Osteocyte (in vitro differentiated cells): ENCODE results near the gene ST6GALNAC2. TPM values are rescaled to one million over a fixed set of nuclear protein-coding genes. Genes with fewer than 3 reads are reported as not detected.

Experiments
- DNase-seq: peaks from one replicate; pipeline ENCODE4 v3.0.0; 2021; ENCODE audit warnings: mixed read lengths; ENCODE audit not compliant: unreplicated experiment; ENCODE audit errors: extremely low spot score
- H3K27ac Mint-ChIP-seq: one replicate; pipeline ENCODE4 v1.8.0; 2021; ENCODE audit warnings: mild to moderate bottlenecking, mixed read lengths; ENCODE audit not compliant: unreplicated experiment
- H3K27me3 Mint-ChIP-seq: one replicate; pipeline ENCODE4 v1.8.0; 2021; ENCODE audit warnings: mixed read lengths; ENCODE audit not compliant: unreplicated experiment
- H3K36me3 Mint-ChIP-seq: one replicate; pipeline ENCODE4 v1.8.0; 2021; ENCODE audit warnings: mixed read lengths; ENCODE audit not compliant: unreplicated experiment
- H3K4me1 Mint-ChIP-seq: one replicate; pipeline ENCODE4 v1.8.0; 2021; ENCODE audit warnings: mixed read lengths; ENCODE audit not compliant: unreplicated experiment
- H3K4me3 Mint-ChIP-seq: one replicate; pipeline ENCODE4 v1.8.0; 2021; ENCODE audit warnings: mild to moderate bottlenecking, moderate library complexity, mixed read lengths; ENCODE audit not compliant: unreplicated experiment
- H3K9me3 Mint-ChIP-seq: one replicate; pipeline ENCODE4 v1.8.0; 2021; ENCODE audit warnings: mixed read lengths; ENCODE audit not compliant: unreplicated experiment
- CTCF ChIP-seq: fragments of 200-600 bp; sonication (generic); IDR thresholded peaks from 2 replicates; pipeline ENCODE4 v1.5.0; 2021; ENCODE audit warnings: antibody characterized with exemption, mild to moderate bottlenecking, moderate library complexity
- total RNA-seq: library from RNA; stranded (reverse); gene quantifications from 2 replicates; pipeline ENCODE4 v1.2.1, GENCODE V29; 2021

ST6GALNAC2 gene
- total RNA-seq, 1 donor from 2014 or later = 3.3 TPM

DNA sequence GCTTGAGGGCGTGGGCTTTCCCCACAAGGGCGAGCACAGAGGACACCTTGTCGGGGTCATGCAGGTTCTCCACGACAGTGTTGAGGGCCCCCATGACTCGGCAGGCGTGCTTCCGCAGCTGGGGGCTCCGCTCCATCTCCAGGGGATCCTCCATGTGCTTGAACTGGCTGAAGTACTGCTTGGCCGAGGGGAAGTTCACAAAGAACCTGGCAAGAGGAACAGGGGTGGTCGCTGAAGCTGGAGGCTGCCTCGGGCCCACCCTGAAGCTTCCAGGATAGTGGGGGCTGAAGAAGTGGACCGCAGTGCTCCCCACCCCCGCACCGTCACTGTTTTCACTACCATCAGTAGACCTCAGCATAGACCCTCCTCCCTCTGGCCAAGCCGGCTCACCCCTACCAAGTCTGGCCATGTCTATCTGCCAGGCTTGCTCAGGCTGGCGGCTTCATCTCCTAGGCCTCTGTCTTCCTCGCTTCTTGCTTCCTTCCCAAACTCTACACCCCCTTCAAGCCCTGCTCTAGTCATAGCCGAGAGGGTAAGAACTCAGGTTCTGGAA, 54.1 kb downstream of the ST6GALNAC2 start:
- Mint-ChIP-seq H3K27me3 (no peaks in the 10 kb centered on the region), H3K4me1 (peaks cover 67% of the 10 kb centered on the region), H3K36me3 (no peaks in the 10 kb centered on the region), H3K27ac (peak overlapping the region; percentile 28), H3K9me3 (no peaks in the 10 kb centered on the region), H3K4me3 (no peak overlapping the region)
- TF ChIP-seq CTCF = no peak
- no peak for DNase-seq

DNA sequence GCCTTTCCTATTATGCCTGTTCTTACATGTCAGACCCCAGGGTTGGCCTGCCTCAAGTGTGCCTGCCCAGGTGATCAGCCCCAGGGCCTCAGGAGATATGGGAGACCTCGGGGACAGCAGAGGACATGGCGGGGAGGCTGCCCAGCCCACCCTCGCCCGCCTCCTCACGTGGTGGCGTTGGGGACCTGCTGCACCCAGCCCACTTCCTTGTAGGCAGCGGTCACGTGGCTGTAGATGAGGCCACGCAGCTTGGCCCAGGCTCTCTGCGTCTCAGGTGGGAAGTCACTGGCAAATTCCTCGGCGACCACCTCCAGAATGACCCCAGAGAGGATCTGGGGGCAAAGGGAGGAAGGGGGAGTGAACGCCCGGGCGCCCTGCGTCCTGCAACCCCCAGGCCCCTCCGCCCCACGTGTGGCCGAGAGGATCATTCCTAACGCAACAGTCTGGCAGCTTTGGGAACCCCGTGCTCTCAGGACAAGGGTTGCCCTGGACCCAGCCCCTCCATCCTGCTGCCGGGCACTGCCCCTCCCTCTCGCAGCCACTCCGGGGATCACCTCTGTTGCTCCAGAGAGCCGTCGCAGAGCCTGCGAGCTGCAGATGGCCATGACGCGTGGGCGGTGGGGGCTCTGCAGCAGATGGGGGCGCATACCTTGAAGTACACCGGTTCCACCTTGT, 54.7 kb downstream of the ST6GALNAC2 start:
- DNase-seq = no peak
- Mint-ChIP-seq H3K27me3 (no peaks in the 10 kb centered on the region), H3K4me3 (peak overlapping the region; percentile 47), H3K36me3 (no peaks in the 10 kb centered on the region), H3K27ac (peak overlapping the region; percentile 98), H3K9me3 (no peaks in the 10 kb centered on the region), H3K4me1 (peaks cover 65% of the 10 kb centered on the region)
- TF ChIP-seq CTCF = no peak

DNA sequence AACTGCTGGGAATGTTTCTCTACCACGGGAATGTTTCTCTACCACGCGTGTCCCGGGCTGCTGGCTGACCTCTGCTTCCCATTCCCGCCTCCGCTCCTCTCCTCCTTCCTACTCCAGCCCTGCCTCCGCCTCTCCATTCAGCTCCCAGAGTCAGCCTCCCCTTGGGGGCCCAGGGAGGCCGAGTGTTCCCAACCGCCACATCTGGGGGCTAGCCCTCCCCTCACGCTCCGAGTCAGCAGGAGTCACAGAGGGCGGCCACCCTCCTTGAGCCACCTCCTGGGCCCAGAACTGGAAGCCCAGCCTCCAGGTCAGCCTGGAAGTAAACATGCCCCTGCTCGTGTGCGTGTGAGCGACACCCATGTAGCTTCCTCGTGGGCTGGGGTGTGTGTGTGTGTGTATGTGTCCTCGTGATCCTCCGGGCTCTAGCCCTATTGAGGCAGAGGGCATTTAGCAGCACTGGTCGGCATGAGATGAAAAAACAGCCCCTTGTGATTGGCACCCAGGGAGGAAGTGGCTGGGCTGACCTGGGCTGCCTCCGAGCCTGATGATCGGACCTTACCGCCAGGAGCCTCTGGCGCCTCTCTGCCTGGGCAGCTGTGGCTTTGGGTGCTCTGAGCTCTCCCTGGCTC, 55.5 kb downstream of the ST6GALNAC2 start:
- Mint-ChIP-seq H3K9me3 (no peaks in the 10 kb centered on the region), H3K27ac (peak overlapping the region; percentile 98), H3K27me3 (no peaks in the 10 kb centered on the region), H3K4me1 (peaks cover 60% of the 10 kb centered on the region), H3K4me3 (peak overlapping the region; percentile 47), H3K36me3 (no peaks in the 10 kb centered on the region)
- no peak for TF ChIP-seq CTCF
- DNase-seq = no peak

DNA sequence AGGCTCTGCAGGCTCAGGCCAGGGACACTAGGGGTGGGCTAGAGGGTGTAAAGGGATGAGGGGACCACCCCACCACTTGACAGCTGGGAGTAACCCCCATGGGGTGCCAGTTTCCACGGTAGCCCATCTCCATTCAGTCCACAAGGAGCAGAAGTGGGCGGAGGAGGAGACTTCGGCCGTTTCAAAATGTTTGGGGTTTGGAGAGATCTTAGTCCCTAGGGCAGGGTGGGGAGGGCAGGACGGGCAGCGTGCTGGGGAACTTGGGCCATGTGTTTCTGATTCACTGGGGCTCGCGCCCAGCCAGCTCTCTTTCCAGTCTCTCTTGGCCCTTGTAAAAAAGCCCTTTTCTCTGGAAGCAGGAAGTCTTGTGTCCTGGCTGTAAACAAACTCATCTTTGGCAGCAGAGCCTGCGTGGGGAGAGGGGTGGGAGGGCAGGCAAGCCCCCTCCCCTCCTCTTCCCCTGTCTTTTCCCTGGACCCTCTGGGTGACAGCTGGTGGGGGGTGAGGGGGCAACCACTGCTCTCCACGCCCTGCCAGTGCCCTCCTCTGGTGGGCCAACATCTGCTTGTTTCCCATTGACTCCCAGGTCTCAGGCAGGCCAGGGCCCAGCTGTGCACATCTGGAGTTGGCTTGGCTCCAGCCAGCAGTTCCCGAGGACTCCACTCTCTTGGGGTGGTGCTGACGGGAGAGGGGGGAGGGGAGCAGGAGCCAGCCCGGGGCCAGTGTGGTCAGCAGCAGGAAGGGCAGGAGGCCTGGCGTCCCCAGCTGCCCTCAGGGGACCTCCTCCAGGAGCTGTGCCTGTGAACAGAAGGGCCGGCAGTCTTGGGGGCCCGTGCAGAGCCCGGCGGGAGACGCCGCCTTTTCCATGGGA, 56.2 kb downstream of the ST6GALNAC2 start:
- no peaks in the 10 kb centered on the region for H3K27me3 Mint-ChIP-seq
- peak; percentile 91 for DNase-seq
- H3K27ac Mint-ChIP-seq = peak overlapping the region; percentile 98
- H3K4me3 Mint-ChIP-seq = peak overlapping the region; percentile 47
- no peaks in the 10 kb centered on the region for H3K9me3 Mint-ChIP-seq
- peaks cover 60% of the 10 kb centered on the region for H3K4me1 Mint-ChIP-seq
- no peak for TF ChIP-seq CTCF
- no peaks in the 10 kb centered on the region for H3K36me3 Mint-ChIP-seq
